Loucy (cell line): ENCODE measurements around the gene AMOTL1.

Experiments
- H2AFZ ChIP-seq: fragments of 200-600 bp; sonication (generic); 2 replicates; pipeline ENCODE4 v1.6.0; 2016; ENCODE audit warnings: antibody characterized with exemption, mild to moderate bottlenecking, low read length, moderate library complexity
- H3F3A ChIP-seq: fragments of 200-600 bp; 2 replicates; pipeline ENCODE4 v1.6.0; 2016; ENCODE audit warnings: antibody characterized with exemption, low read depth, mild to moderate bottlenecking
- H3K27me3 ChIP-seq: fragments of 200-600 bp; sonication (generic); 2 replicates; pipeline ENCODE4 v1.6.1; 2014; ENCODE audit warnings: low read length, mild to moderate bottlenecking; ENCODE audit not compliant: insufficient read depth, poor library complexity, severe bottlenecking
- H3K36me3 ChIP-seq: fragments of 200-600 bp; sonication (generic); 2 replicates; pipeline ENCODE4 v1.6.1; 2016; ENCODE audit warnings: low read length; ENCODE audit not compliant: insufficient read depth
- H3K4me1 ChIP-seq: fragments of 200-600 bp; sonication (generic); 2 replicates; pipeline ENCODE4 v1.5.1; 2014; ENCODE audit warnings: low read length, mild to moderate bottlenecking; ENCODE audit not compliant: insufficient read depth, poor library complexity, severe bottlenecking
- H3K4me2 ChIP-seq: fragments of 200-600 bp; sonication (generic); 2 replicates; pipeline ENCODE4 v1.6.0; 2014; ENCODE audit warnings: antibody characterized with exemption, low read length, low read depth, mild to moderate bottlenecking; ENCODE audit not compliant: poor library complexity, severe bottlenecking
- H3K4me3 ChIP-seq: fragments of 200-600 bp; sonication (generic); 2 replicates; pipeline ENCODE4 v1.5.1; 2014; ENCODE audit warnings: low read length, mild to moderate bottlenecking, mixed read lengths; ENCODE audit not compliant: poor library complexity, severe bottlenecking
- H3K79me2 ChIP-seq: fragments of 200-600 bp; sonication (generic); 2 replicates; pipeline ENCODE4 v1.6.1; 2014; ENCODE audit warnings: low read length; ENCODE audit not compliant: insufficient read depth
- H3K9ac ChIP-seq: fragments of 200-600 bp; sonication (generic); 2 replicates; pipeline ENCODE4 v1.6.0; 2014; ENCODE audit warnings: mild to moderate bottlenecking, low read depth, low read length, moderate library complexity; ENCODE audit not compliant: poor library complexity, severe bottlenecking
- H3K9me2 ChIP-seq: fragments of 200-600 bp; sonication (generic); replicated peaks from 2 replicates; pipeline ENCODE4 v1.6.1; 2016; ENCODE audit warnings: low read depth, low read length, mixed read lengths
- H3K9me3 ChIP-seq: fragments of 200-600 bp; sonication (generic); 2 replicates; pipeline ENCODE4 v1.6.1; 2014; ENCODE audit warnings: mild to moderate bottlenecking, antibody characterized with exemption, low read length, low read depth; ENCODE audit not compliant: insufficient read depth
- H4K20me1 ChIP-seq: fragments of 200-600 bp; sonication (generic); 2 replicates; pipeline ENCODE4 v1.6.0; 2014; ENCODE audit warnings: antibody characterized with exemption, low read length, mild to moderate bottlenecking; ENCODE audit not compliant: insufficient read depth, poor library complexity, severe bottlenecking
- EZH2phosphoT487 ChIP-seq: fragments of 200-600 bp; IDR thresholded peaks from 2 replicates; pipeline ENCODE4 v1.6.1; 2018; ENCODE audit warnings: antibody characterized with exemption, mild to moderate bottlenecking, moderate library complexity, borderline replicate concordance
- TF ChIP-seq, protein P1 (sequence below): fragments of 200-600 bp; sonication (generic); conservative IDR thresholded peaks from 2 replicates; pipeline ENCODE4 v1.5.1; 2014; ENCODE audit warnings: mild to moderate bottlenecking, antibody characterized with exemption, low read length

AMOTL1 gene

DNA sequence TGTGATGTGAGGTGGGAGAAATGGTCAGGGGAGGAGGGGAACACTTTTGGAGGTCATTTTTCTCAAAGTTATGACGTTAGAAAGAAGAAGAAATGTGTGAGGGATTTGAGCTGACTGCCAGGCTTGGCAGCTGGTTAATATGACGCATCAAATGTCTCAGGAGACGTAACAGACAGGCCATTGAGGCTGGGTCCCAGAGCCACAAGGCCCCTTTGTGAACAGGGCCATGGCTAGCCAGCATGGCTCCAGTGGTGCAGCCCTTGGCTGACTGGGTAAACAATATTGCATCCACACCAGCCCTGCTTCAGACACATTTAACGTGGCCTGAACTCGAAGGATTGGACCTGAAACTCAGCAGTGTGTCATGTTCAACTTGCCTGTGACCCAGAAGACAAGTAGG is 34.3 kb downstream of the AMOTL1 start:
- peaks cover 11% of the 10 kb centered on the region for H3K4me1 ChIP-seq
- H2AFZ ChIP-seq = no peak overlapping the region
- peaks cover 64% of the 10 kb centered on the region; the same call in 1 of the 2 replicates for H3K36me3 ChIP-seq
- no peaks in the 10 kb centered on the region for H3F3A ChIP-seq
- peaks cover 44% of the 10 kb centered on the region for H3K79me2 ChIP-seq
- H3K9me3 ChIP-seq = no peaks in the 10 kb centered on the region
- H3K27me3 ChIP-seq = no peaks in the 10 kb centered on the region
- H4K20me1 ChIP-seq = peaks cover 23% of the 10 kb centered on the region
- H3K9me2 ChIP-seq = no peaks in the 10 kb centered on the region
- H3K9ac ChIP-seq = no peak overlapping the region
- no peak overlapping the region for H3K4me2 ChIP-seq
- no peak overlapping the region for H3K4me3 ChIP-seq
- TF ChIP-seq EZH2phosphoT487 = no peak
- TF ChIP-seq, protein P1, sequence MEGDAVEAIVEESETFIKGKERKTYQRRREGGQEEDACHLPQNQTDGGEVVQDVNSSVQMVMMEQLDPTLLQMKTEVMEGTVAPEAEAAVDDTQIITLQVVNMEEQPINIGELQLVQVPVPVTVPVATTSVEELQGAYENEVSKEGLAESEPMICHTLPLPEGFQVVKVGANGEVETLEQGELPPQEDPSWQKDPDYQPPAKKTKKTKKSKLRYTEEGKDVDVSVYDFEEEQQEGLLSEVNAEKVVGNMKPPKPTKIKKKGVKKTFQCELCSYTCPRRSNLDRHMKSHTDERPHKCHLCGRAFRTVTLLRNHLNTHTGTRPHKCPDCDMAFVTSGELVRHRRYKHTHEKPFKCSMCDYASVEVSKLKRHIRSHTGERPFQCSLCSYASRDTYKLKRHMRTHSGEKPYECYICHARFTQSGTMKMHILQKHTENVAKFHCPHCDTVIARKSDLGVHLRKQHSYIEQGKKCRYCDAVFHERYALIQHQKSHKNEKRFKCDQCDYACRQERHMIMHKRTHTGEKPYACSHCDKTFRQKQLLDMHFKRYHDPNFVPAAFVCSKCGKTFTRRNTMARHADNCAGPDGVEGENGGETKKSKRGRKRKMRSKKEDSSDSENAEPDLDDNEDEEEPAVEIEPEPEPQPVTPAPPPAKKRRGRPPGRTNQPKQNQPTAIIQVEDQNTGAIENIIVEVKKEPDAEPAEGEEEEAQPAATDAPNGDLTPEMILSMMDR = no peak

DNA sequence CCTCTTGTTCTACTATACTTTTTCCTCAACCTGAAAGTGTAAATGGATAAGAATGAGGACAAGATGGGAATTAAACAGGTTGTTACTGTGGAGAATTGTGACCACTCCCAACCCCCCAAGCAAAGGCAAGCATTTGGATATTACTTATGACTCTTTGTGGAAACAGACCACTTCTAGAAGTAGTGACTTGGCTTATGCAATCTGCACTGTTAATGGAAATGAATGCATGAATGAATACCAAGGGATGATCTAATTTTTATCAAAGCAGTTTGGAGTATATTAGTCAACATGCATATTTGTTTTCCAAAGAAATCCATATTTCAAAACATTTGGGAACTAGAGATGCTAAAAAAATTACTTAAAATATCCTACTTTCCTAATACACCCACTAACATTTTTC is 35.3 kb downstream of the AMOTL1 start:
- H3K9ac ChIP-seq = no peak overlapping the region
- H4K20me1 ChIP-seq = peaks cover 23% of the 10 kb centered on the region
- H3K4me1 ChIP-seq = peaks cover 11% of the 10 kb centered on the region
- H2AFZ ChIP-seq = no peak overlapping the region
- peaks cover 34% of the 10 kb centered on the region; the same call in 1 of the 2 replicates for H3K79me2 ChIP-seq
- no peaks in the 10 kb centered on the region for H3K27me3 ChIP-seq
- no peaks in the 10 kb centered on the region for H3F3A ChIP-seq
- peaks cover 63% of the 10 kb centered on the region; the same call in 1 of the 2 replicates for H3K36me3 ChIP-seq
- no peak overlapping the region for H3K4me3 ChIP-seq
- no peak overlapping the region for H3K4me2 ChIP-seq
- no peaks in the 10 kb centered on the region for H3K9me2 ChIP-seq
- H3K9me3 ChIP-seq = no peaks in the 10 kb centered on the region
- TF ChIP-seq, protein P1 = no peak
- TF ChIP-seq EZH2phosphoT487 = no peak

DNA sequence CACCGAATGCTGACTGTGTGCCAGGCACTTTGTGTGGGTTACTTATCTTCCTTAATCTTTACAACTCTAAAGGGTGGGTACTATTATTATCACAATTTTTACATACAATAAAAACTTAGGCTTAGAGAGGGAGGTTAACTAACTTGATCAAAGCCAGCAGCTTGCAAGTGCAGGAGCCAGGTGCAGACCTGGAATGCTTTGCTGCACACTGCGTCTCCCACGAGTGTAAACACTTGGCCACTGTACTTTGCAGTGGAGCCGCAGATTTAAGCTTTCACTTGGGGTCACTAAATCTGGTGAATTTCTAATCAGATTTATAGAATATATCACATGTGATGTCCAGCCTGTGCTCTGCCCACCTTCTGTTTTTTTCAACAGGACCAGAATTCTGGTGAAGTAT is 36.7 kb downstream of the AMOTL1 start:
- Histone ChIP-seq H3K4me2 (no peak overlapping the region), H3K4me3 (no peak overlapping the region), H3K9ac (no peak overlapping the region), H3K9me3 (no peaks in the 10 kb centered on the region), H3K36me3 (peaks cover 55% of the 10 kb centered on the region; the same call in 1 of the 2 replicates), H3F3A (no peaks in the 10 kb centered on the region), H3K27me3 (no peaks in the 10 kb centered on the region), H3K9me2 (no peaks in the 10 kb centered on the region), H4K20me1 (peaks cover 23% of the 10 kb centered on the region), H2AFZ (no peak overlapping the region), H3K79me2 (peaks cover 31% of the 10 kb centered on the region; the same call in 1 of the 2 replicates), H3K4me1 (peaks cover 11% of the 10 kb centered on the region)
- TF ChIP-seq, protein P1 = no peak
- no peak for TF ChIP-seq EZH2phosphoT487
